ENCODE results near the gene NLRP1.

DNA sequence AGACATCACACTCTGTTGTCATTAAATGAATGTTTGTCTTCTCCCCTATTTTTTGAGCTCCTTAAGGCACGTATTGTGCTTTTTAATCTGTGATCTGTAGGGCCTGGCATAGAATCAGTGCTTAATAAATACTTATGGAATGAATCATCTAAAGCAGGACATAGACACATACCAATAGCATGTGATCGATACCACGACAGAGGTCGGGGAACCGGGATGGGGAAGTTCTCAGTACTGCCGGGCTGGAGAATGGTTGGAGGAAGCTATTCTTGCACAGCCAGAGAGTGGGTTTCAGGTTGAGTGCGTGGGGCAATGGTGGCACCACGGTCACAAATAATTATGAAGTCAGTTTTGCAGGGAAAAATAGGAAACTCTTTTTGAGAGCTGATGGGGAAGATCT is 26.8 kb downstream of the NLRP1 start:
- no peak for TF ChIP-seq EZH2 (IDR thresholded peaks at IDR 0.05; ENCODE audit: insufficient read depth, poor library complexity, severe bottlenecking)
- no peak for TF ChIP-seq EZH2phosphoT487 (IDR thresholded peaks at IDR 0.05; ENCODE audit: insufficient read depth, low read depth)

All from GM23248 (cell line).